Neural progenitor cell (in vitro differentiated cells): ENCODE measurements around the gene PPIL1. TPM values are rescaled to one million over a fixed set of nuclear protein-coding genes. Genes with fewer than 3 reads are reported as not detected.
A peak's percentile ranks its signal among the peaks of the same experiment; 100 is the strongest.

Experiments used
- DNase-seq: peaks from one replicate; pipeline ENCODE4 v3.0.0-alpha.2; 2016; ENCODE audit warnings: low spot score
- H2AFZ ChIP-seq: fragments of 200-600 bp; sonication (generic); replicated peaks from 2 replicates; pipeline ENCODE4 v1.6.1; 2016; ENCODE audit warnings: antibody characterized with exemption
- H3F3A ChIP-seq: fragments of 200-600 bp; sonication (generic); 2 replicates; pipeline ENCODE4 v1.6.1; 2016; ENCODE audit warnings: antibody characterized with exemption, low read depth
- H3K27ac ChIP-seq: fragments of 200-600 bp; sonication (generic); 2 replicates; pipeline ENCODE4 v1.5.1; 2016; ENCODE audit warnings: mild to moderate bottlenecking
- H3K27me3 ChIP-seq: fragments of 200-600 bp; sonication (generic); 2 replicates; pipeline ENCODE4 v1.6.1; 2016; ENCODE audit warnings: mild to moderate bottlenecking, moderate library complexity
- H3K36me3 ChIP-seq: fragments of 200-600 bp; sonication (generic); 2 replicates; pipeline ENCODE4 v1.5.1; 2016
- H3K4me1 ChIP-seq: fragments of 200-600 bp; sonication (generic); 2 replicates; pipeline ENCODE4 v1.6.1; 2016; ENCODE audit warnings: mixed run types
- H3K4me2 ChIP-seq: fragments of 200-600 bp; sonication (generic); 2 replicates; pipeline ENCODE4 v1.6.1; 2016
- H3K4me3 ChIP-seq: fragments of 200-600 bp; sonication (generic); 2 replicates; pipeline ENCODE4 v1.5.1; 2016
- H3K79me2 ChIP-seq: fragments of 200-600 bp; sonication (generic); 2 replicates; pipeline ENCODE4 v1.6.1; 2016; ENCODE audit warnings: low read depth
- H3K9ac ChIP-seq: fragments of 200-600 bp; sonication (generic); 2 replicates; pipeline ENCODE4 v1.6.1; 2016
- H3K9me3 ChIP-seq: fragments of 200-600 bp; sonication (generic); 2 replicates; pipeline ENCODE4 v1.5.1; 2016; ENCODE audit warnings: low read depth
- H4K20me1 ChIP-seq: fragments of 200-600 bp; sonication (generic); 2 replicates; pipeline ENCODE4 v1.6.1; 2016; ENCODE audit warnings: low read depth
- H3K27ac Mint-ChIP-seq: 3 replicates; pipeline ENCODE4 v1.8.0; 2021; ENCODE audit warnings: mixed read lengths
- H3K27me3 Mint-ChIP-seq: 2 replicates; pipeline ENCODE4 v1.8.0; 2022; ENCODE audit warnings: low read depth, mild to moderate bottlenecking, inconsistent platforms, moderate library complexity, mixed read lengths; ENCODE audit not compliant: insufficient read depth
- H3K36me3 Mint-ChIP-seq: 3 replicates; pipeline ENCODE4 v1.8.0; 2021; ENCODE audit warnings: mixed read lengths
- H3K4me1 Mint-ChIP-seq: 3 replicates; pipeline ENCODE4 v1.8.0; 2021; ENCODE audit warnings: mixed read lengths
- H3K4me3 Mint-ChIP-seq: 3 replicates; pipeline ENCODE4 v1.8.0; 2021; ENCODE audit warnings: mild to moderate bottlenecking, moderate library complexity, mixed read lengths
- H3K9me3 Mint-ChIP-seq: 3 replicates; pipeline ENCODE4 v1.8.0; 2020; ENCODE audit warnings: mixed read lengths
- EZH2 ChIP-seq: fragments of 200-600 bp; sonication (generic); IDR thresholded peaks from 2 replicates; pipeline ENCODE4 v1.6.1; 2017; ENCODE audit warnings: antibody characterized with exemption, mild to moderate bottlenecking, moderate library complexity
- EZH2phosphoT487 ChIP-seq: fragments of 200-600 bp; sonication (generic); IDR thresholded peaks from 2 replicates; pipeline ENCODE4 v1.6.1; 2017; ENCODE audit warnings: antibody characterized with exemption
- total RNA-seq: library from RNA; depleted of rRNA; stranded (reverse); fragments of >200 nt; gene quantifications from 2 replicates; pipeline ENCODE4 v1.2.3, GENCODE V29; 2015; ENCODE audit warnings: low replicate concordance
- TF ChIP-seq, protein P1 (sequence below): fragments of 200-600 bp; sonication (generic); IDR thresholded peaks from 2 replicates; pipeline ENCODE4 v1.5.1; 2017; ENCODE audit warnings: antibody characterized with exemption, mild to moderate bottlenecking

Gene PPIL1
- total RNA-seq, 1 donor from 2014 or later: 93.1 TPM

DNA sequence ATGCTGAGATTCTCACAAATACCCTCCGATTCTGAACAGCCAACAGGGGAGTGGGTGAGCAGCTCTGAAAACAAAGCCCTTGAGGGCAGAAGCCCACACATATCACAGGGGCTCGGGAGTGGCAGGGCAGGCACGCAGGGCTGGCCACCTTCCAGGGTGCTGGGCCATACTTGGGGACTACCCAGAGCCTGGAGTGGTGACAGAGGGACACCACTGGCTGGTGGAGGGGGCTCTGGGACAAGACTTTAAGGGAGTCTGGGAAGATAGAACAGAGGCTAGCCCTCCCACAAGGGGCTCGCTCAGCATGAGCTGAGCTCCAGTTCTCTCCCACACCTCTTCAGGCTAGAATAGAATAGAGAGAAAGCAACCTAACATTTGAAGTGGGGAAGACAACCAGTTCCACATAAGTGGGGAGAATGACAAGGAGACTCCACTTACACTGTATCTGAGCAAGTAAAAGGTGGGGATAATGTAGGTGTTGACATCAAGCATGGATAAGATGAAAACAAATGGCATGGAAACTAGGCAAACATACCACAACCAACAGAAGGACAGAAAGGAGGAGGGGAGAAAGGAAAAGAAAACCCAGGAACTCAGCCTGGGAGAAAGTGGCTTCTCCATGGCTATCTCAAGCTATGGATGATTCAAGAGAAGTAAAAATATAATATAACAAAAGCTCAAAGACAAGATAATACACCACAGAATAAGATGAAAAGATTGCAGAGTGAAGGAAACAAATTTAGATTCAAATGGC is 7.0 kb downstream of the PPIL1 start:
- Histone ChIP-seq H3K36me3 (peaks cover 10% of the 10 kb centered on the region), H3K9me3 (no peaks in the 10 kb centered on the region), H4K20me1 (peaks cover 60% of the 10 kb centered on the region), H3K9ac (no peak overlapping the region), H2AFZ (no peak overlapping the region), H3K27ac (no peak overlapping the region), H3K4me3 (no peak overlapping the region), H3K27me3 (no peaks in the 10 kb centered on the region), H3F3A (peaks cover 19% of the 10 kb centered on the region), H3K4me1 (peaks cover 20% of the 10 kb centered on the region), H3K79me2 (peaks cover 100% of the 10 kb centered on the region), H3K4me2 (peak overlapping the region; percentile 10)
- H3K4me3 Mint-ChIP-seq: no peak overlapping the region
- peaks cover 18% of the 10 kb centered on the region for H3K4me1 Mint-ChIP-seq
- no peak for TF ChIP-seq EZH2
- TF ChIP-seq, protein P1, sequence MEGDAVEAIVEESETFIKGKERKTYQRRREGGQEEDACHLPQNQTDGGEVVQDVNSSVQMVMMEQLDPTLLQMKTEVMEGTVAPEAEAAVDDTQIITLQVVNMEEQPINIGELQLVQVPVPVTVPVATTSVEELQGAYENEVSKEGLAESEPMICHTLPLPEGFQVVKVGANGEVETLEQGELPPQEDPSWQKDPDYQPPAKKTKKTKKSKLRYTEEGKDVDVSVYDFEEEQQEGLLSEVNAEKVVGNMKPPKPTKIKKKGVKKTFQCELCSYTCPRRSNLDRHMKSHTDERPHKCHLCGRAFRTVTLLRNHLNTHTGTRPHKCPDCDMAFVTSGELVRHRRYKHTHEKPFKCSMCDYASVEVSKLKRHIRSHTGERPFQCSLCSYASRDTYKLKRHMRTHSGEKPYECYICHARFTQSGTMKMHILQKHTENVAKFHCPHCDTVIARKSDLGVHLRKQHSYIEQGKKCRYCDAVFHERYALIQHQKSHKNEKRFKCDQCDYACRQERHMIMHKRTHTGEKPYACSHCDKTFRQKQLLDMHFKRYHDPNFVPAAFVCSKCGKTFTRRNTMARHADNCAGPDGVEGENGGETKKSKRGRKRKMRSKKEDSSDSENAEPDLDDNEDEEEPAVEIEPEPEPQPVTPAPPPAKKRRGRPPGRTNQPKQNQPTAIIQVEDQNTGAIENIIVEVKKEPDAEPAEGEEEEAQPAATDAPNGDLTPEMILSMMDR: no peak
- no peak for TF ChIP-seq EZH2phosphoT487
- H3K36me3 Mint-ChIP-seq: peaks cover 29% of the 10 kb centered on the region
- no peak overlapping the region for H3K27ac Mint-ChIP-seq
- no peaks in the 10 kb centered on the region for H3K9me3 Mint-ChIP-seq
- peaks cover 2% of the 10 kb centered on the region for H3K27me3 Mint-ChIP-seq
- DNase-seq: no peak

DNA sequence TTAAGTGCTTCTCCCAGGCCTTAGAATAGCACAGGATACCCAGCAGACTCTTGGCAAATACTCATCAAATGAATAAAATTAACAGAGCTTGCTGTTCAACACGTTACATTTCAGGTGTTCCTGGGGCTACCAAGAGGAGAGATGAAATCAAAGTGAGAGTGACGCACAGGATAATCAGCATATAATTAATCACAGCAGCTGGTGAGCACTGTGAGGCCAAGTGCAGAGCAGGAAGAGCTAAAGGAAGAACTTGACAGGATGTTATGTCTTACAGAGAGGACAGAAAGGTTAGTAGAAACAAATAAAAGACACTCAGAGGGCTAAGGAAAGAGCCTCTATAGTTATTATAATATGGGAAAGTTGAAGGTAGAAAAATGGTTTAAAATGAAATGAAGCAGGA is 8.8 kb downstream of the PPIL1 start:
- no peaks in the 10 kb centered on the region for H3K27me3 ChIP-seq
- H3F3A ChIP-seq: peaks cover 15% of the 10 kb centered on the region
- Mint-ChIP-seq H3K9me3 (no peaks in the 10 kb centered on the region), H3K36me3 (peaks cover 32% of the 10 kb centered on the region), H3K4me1 (peaks cover 15% of the 10 kb centered on the region), H3K4me3 (no peak overlapping the region), H3K27ac (no peak overlapping the region), H3K27me3 (peaks cover 2% of the 10 kb centered on the region)
- H3K27ac ChIP-seq: no peak overlapping the region
- no peak overlapping the region for H2AFZ ChIP-seq
- DNase-seq: no peak
- H3K9me3 ChIP-seq: no peaks in the 10 kb centered on the region
- H3K4me3 ChIP-seq: no peak overlapping the region
- no peak overlapping the region for H3K9ac ChIP-seq
- peaks cover 100% of the 10 kb centered on the region for H3K79me2 ChIP-seq
- peaks cover 65% of the 10 kb centered on the region for H4K20me1 ChIP-seq
- TF ChIP-seq EZH2phosphoT487: no peak
- TF ChIP-seq, protein P1: no peak
- TF ChIP-seq EZH2: no peak
- H3K36me3 ChIP-seq: peaks cover 11% of the 10 kb centered on the region
- peaks cover 20% of the 10 kb centered on the region for H3K4me1 ChIP-seq
- no peak overlapping the region for H3K4me2 ChIP-seq

GRCh38 chr6:36863670-36864540 is 10.7 kb downstream of the PPIL1 start:
- Mint-ChIP-seq H3K27me3 (peaks cover 2% of the 10 kb centered on the region), H3K4me3 (peak overlapping the region; percentile 5), H3K4me1 (peaks cover 16% of the 10 kb centered on the region), H3K27ac (no peak overlapping the region), H3K9me3 (no peaks in the 10 kb centered on the region), H3K36me3 (peaks cover 35% of the 10 kb centered on the region)
- H3K4me3 ChIP-seq: peak overlapping the region; percentile 7
- H3K4me2 ChIP-seq: peak overlapping the region; percentile 62
- no peak overlapping the region for H2AFZ ChIP-seq
- peaks cover 15% of the 10 kb centered on the region for H3F3A ChIP-seq
- peaks cover 20% of the 10 kb centered on the region for H3K4me1 ChIP-seq
- peaks cover 80% of the 10 kb centered on the region for H4K20me1 ChIP-seq
- no peaks in the 10 kb centered on the region for H3K9me3 ChIP-seq
- H3K27ac ChIP-seq: no peak overlapping the region
- DNase-seq: peak; percentile 22
- H3K36me3 ChIP-seq: peaks cover 8% of the 10 kb centered on the region
- H3K79me2 ChIP-seq: peaks cover 92% of the 10 kb centered on the region
- no peak for TF ChIP-seq EZH2
- TF ChIP-seq, protein P1: no peak
- no peak for TF ChIP-seq EZH2phosphoT487
- H3K9ac ChIP-seq: peak overlapping the region; percentile 50
- H3K27me3 ChIP-seq: no peaks in the 10 kb centered on the region
